HG02642 (cell line): ENCODE data around the gene GRID2.
"Not testable (repeated sequence)": the region's sequence is repeated elsewhere in the genome, so short reads cannot be mapped to it uniquely, and the experiment has no call there.

ENCODE experiments used
- ATAC-seq: cut with Tn5 transposase; IDR thresholded peaks from one replicate; pipeline ENCODE4 v1.9.1; 2021; ENCODE audit warnings: mild to moderate bottlenecking; ENCODE audit not compliant: unreplicated experiment, poor library complexity

Gene GRID2

GRCh38 chr4:92304606-92305005 lies 840 bp downstream of the GRID2 start:
- ATAC-seq = no peak

GRCh38 chr4:92305148-92305877 lies 1.5 kb downstream of the GRID2 start:
- peak; percentile 44 for ATAC-seq

- peak; percentile 13 for ATAC-seq
Observed at GRCh38 chr4:92305878-92306520, 2.2 kb downstream of the GRID2 start.

- ATAC-seq = no peak
Observed at GRCh38 chr4:92307181-92307580, 3.4 kb downstream of the GRID2 start.

- no peak for ATAC-seq
Observed at GRCh38 chr4:92307866-92308265, 4.1 kb downstream of the GRID2 start.

- no peak for ATAC-seq
Observed at GRCh38 chr4:92317047-92317446, 13.3 kb downstream of the GRID2 start.

- no peak for ATAC-seq
Observed at GRCh38 chr4:92328095-92328494, 24.3 kb downstream of the GRID2 start.

- no peak for ATAC-seq
Observed at GRCh38 chr4:92333016-92333415, 29.2 kb downstream of the GRID2 start.

GRCh38 chr4:92334716-92335350 lies 31.1 kb downstream of the GRID2 start:
- ATAC-seq = no peak

GRCh38 chr4:92339676-92340075 lies 35.9 kb downstream of the GRID2 start:
- no peak for ATAC-seq

- no peak for ATAC-seq
Observed at GRCh38 chr4:92344216-92344615, 40.5 kb downstream of the GRID2 start.

- no peak for ATAC-seq
Observed at GRCh38 chr4:92346289-92346688, 42.5 kb downstream of the GRID2 start.

- no peak for ATAC-seq
Observed at GRCh38 chr4:92357966-92358365, 54.2 kb downstream of the GRID2 start.

GRCh38 chr4:92359491-92359890 lies 55.7 kb downstream of the GRID2 start:
- no peak for ATAC-seq

- no peak for ATAC-seq
Observed at GRCh38 chr4:92362028-92362427, 58.3 kb downstream of the GRID2 start.

GRCh38 chr4:92368653-92369052 lies 64.9 kb downstream of the GRID2 start:
- no peak for ATAC-seq

- no peak for ATAC-seq
Observed at GRCh38 chr4:92381616-92382015, 77.8 kb downstream of the GRID2 start.

GRCh38 chr4:92382128-92382527 lies 78.4 kb downstream of the GRID2 start:
- ATAC-seq = no peak

GRCh38 chr4:92387459-92388069 lies 83.8 kb downstream of the GRID2 start:
- ATAC-seq = no peak

GRCh38 chr4:92399032-92399431 lies 95.3 kb downstream of the GRID2 start:
- ATAC-seq = no peak

GRCh38 chr4:92403525-92403924 lies 99.8 kb downstream of the GRID2 start:
- not testable (repeated sequence) for ATAC-seq
